OCI-LY3 (cell line): ENCODE results near the gene EHD2.

Source experiments
- H2AFZ ChIP-seq: fragments of 200-600, 300-600 bp; shearing (Covaris generic); 2 replicates; pipeline ENCODE4 v1.6.0; 2014; ENCODE audit warnings: antibody characterized with exemption, low read depth, low read length
- H3K27ac ChIP-seq: fragments of 200-600, 300-600 bp; sonication (generic); 2 replicates; pipeline ENCODE4 v1.5.1; 2014; ENCODE audit warnings: mild to moderate bottlenecking, low read length, moderate library complexity, mixed read lengths
- H3K27me3 ChIP-seq: fragments of 200-600, 300-600 bp; sonication (generic); 2 replicates; pipeline ENCODE4 v1.6.1; 2014; ENCODE audit warnings: low read depth, low read length, mixed read lengths
- H3K36me3 ChIP-seq: fragments of 200-600, 300-600 bp; sonication (generic); replicated peaks from 2 replicates; pipeline ENCODE3; 2014; ENCODE audit warnings: low read depth, low read length, mixed read lengths
- H3K4me1 ChIP-seq: fragments of 300-600, 200-600 bp; sonication (generic); 2 replicates; pipeline ENCODE4 v1.6.1; 2014; ENCODE audit warnings: low read length, mixed read lengths
- H3K4me2 ChIP-seq: fragments of 200-600, 300-600 bp; sonication (generic); 2 replicates; pipeline ENCODE4 v1.6.1; 2014; ENCODE audit warnings: low read length, mixed read lengths
- H3K4me3 ChIP-seq: fragments of 300-600, 200-600 bp; sonication (generic); 2 replicates; pipeline ENCODE4 v1.5.1; 2014; ENCODE audit warnings: antibody characterized with exemption, mild to moderate bottlenecking, low read length, moderate library complexity
- H3K79me2 ChIP-seq: fragments of 300-600, 200-600 bp; shearing (Covaris generic); 2 replicates; pipeline ENCODE4 v1.6.1; 2014; ENCODE audit warnings: mild to moderate bottlenecking, low read length, mixed read lengths
- H3K9ac ChIP-seq: fragments of 300-600, 200-600 bp; shearing (Covaris generic); 2 replicates; pipeline ENCODE4 v1.6.0; 2014; ENCODE audit warnings: mild to moderate bottlenecking, low read length, moderate library complexity
- H3K9me3 ChIP-seq: fragments of 200-600, 300-600 bp; shearing (Covaris generic); 2 replicates; pipeline ENCODE4 v1.6.1; 2014; ENCODE audit warnings: low read length, mixed read lengths; ENCODE audit not compliant: insufficient read depth
- H4K20me1 ChIP-seq: fragments of 200-600, 300-600 bp; sonication (generic); 2 replicates; pipeline ENCODE4 v1.6.1; 2016; ENCODE audit warnings: low read length, mixed read lengths; ENCODE audit not compliant: insufficient read depth
- EZH2phosphoT487 ChIP-seq: fragments of 200-600 bp; shearing (Covaris generic); IDR thresholded peaks from 2 replicates; pipeline ENCODE4 v1.6.1; 2018; ENCODE audit warnings: antibody characterized with exemption, mixed run types, low read depth
- TF ChIP-seq, protein P1 (sequence below): fragments of 200-600, 300-600 bp; sonication (generic); IDR thresholded peaks from 2 replicates; pipeline ENCODE4 v1.5.1; 2014; ENCODE audit warnings: antibody characterized with exemption, low read length, low read depth

The EHD2 gene

DNA sequence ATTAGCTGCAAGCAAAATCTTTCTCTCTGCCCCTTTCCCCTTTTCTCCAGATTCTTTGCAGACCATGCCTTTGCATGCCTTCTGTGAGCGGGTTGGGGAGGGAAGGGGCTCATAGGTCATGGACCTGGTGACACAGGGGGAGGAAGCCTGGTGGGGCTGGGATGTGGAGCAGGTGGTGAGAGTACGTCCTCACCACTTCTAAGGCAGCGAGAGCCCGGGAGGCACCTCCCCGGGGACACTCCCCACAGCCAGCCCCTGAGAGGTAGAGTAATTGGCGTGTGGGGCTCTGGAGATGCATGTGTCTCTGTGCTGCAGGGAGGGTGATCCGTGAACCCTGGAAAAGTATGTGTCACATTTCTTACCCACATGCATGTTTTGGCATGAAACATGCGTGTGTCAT, 42.5 kb upstream of the EHD2 start:
- H3K4me2 ChIP-seq = no peak overlapping the region
- H3K36me3 ChIP-seq = peaks cover 13% of the 10 kb centered on the region
- H3K9ac ChIP-seq = no peak overlapping the region
- no peak overlapping the region for H3K27ac ChIP-seq
- H2AFZ ChIP-seq = no peak overlapping the region
- no peaks in the 10 kb centered on the region for H3K4me1 ChIP-seq
- no peaks in the 10 kb centered on the region for H3K9me3 ChIP-seq
- no peaks in the 10 kb centered on the region for H3K27me3 ChIP-seq
- H4K20me1 ChIP-seq = peaks cover 19% of the 10 kb centered on the region
- peaks cover 6% of the 10 kb centered on the region for H3K79me2 ChIP-seq
- no peak for TF ChIP-seq EZH2phosphoT487
- TF ChIP-seq, protein P1, sequence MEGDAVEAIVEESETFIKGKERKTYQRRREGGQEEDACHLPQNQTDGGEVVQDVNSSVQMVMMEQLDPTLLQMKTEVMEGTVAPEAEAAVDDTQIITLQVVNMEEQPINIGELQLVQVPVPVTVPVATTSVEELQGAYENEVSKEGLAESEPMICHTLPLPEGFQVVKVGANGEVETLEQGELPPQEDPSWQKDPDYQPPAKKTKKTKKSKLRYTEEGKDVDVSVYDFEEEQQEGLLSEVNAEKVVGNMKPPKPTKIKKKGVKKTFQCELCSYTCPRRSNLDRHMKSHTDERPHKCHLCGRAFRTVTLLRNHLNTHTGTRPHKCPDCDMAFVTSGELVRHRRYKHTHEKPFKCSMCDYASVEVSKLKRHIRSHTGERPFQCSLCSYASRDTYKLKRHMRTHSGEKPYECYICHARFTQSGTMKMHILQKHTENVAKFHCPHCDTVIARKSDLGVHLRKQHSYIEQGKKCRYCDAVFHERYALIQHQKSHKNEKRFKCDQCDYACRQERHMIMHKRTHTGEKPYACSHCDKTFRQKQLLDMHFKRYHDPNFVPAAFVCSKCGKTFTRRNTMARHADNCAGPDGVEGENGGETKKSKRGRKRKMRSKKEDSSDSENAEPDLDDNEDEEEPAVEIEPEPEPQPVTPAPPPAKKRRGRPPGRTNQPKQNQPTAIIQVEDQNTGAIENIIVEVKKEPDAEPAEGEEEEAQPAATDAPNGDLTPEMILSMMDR = no peak
- H3K4me3 ChIP-seq = no peak overlapping the region

DNA sequence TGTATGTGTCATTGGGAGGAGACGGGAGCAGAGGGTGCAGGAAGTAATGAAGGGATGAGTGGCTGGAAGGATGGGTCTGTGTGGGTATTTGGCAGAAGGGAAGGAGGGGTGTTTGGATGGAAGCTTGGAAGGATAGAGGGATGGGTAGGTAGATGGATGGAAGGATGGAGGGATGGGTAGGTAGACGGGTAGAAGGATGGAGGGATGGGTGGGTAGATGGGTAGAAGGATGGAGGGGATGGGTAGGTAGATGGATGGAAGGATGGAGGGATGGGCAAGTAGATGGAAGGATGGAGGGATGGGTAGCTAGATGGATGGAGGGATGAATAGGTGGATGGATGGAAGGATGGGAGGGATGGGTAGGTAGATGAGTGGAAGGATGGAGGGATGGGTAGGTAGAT, 41.7 kb upstream of the EHD2 start:
- H3K27ac ChIP-seq = no peak overlapping the region
- no peak overlapping the region for H3K9ac ChIP-seq
- no peak overlapping the region for H2AFZ ChIP-seq
- H3K4me3 ChIP-seq = no peak overlapping the region
- H4K20me1 ChIP-seq = peaks cover 16% of the 10 kb centered on the region; the same call in 1 of the 2 replicates
- no peak overlapping the region for H3K4me2 ChIP-seq
- H3K27me3 ChIP-seq = no peaks in the 10 kb centered on the region
- H3K79me2 ChIP-seq = peaks cover 5% of the 10 kb centered on the region; the same call in 1 of the 2 replicates
- TF ChIP-seq, protein P1 = no peak
- no peak for TF ChIP-seq EZH2phosphoT487
- no peaks in the 10 kb centered on the region for H3K4me1 ChIP-seq
- peaks cover 13% of the 10 kb centered on the region for H3K36me3 ChIP-seq
- no peaks in the 10 kb centered on the region for H3K9me3 ChIP-seq

DNA sequence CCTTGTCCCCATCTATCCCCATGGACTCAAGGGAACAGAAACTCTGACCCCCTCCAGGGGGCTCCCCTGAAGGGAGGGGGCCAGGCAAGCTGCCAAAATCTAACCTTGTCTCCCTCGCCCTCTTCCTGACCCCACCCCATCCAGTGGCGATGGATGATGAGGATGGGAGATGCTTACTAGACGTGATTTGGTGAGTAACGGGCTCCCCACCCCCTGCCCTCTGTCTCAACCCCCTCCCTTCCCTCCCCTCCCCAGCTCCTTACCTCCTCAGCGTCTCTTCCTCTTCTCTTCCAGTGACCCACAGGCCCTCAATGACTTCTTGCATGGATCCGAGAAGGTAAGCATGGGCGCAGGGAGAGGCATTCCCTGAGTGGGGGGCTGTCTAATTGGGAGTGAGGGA, 39.8 kb upstream of the EHD2 start:
- H3K4me2 ChIP-seq = no peak overlapping the region
- no peak overlapping the region for H2AFZ ChIP-seq
- H3K4me1 ChIP-seq = no peaks in the 10 kb centered on the region
- no peak overlapping the region for H3K27ac ChIP-seq
- H3K79me2 ChIP-seq = peaks cover 5% of the 10 kb centered on the region; the same call in 1 of the 2 replicates
- H3K36me3 ChIP-seq = peaks cover 19% of the 10 kb centered on the region
- no peaks in the 10 kb centered on the region for H3K27me3 ChIP-seq
- no peaks in the 10 kb centered on the region for H3K9me3 ChIP-seq
- no peak overlapping the region for H3K4me3 ChIP-seq
- 0 out of 2 replicates have a peak, but pooled peaks cover 13% of the 10 kb centered on the region for H4K20me1 ChIP-seq
- H3K9ac ChIP-seq = no peak overlapping the region
- TF ChIP-seq, protein P1 = no peak
- TF ChIP-seq EZH2phosphoT487 = no peak

DNA sequence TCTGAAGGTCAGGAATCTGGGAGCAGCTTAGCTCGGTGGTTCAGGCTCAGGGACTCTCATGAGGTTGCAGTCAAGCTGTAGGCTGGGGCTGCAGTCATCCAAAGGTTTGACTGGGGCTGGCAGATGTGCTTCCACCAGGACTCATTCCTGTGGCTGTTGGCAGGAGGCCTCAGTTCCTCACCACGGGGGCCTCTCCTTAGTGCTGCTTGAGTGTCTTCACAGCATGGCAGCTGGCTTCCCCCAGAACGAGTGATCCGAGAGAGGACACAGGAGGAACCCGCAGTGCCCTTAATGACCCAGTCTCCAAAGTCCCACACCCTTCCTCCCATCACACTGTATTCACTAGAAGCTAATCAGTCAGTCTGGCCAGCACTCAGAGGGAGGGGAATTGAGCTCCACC, 38.7 kb upstream of the EHD2 start:
- TF ChIP-seq EZH2phosphoT487 = no peak
- TF ChIP-seq, protein P1 = no peak
- no peak overlapping the region for H3K4me3 ChIP-seq
- H2AFZ ChIP-seq = no peak overlapping the region
- no peaks in the 10 kb centered on the region for H3K9me3 ChIP-seq
- no peaks in the 10 kb centered on the region for H3K4me1 ChIP-seq
- no peaks in the 10 kb centered on the region for H3K27me3 ChIP-seq
- H3K27ac ChIP-seq = no peak overlapping the region
- no peak overlapping the region for H3K4me2 ChIP-seq
- H4K20me1 ChIP-seq = 0 out of 2 replicates have a peak, but pooled peaks cover 13% of the 10 kb centered on the region
- H3K79me2 ChIP-seq = peaks cover 5% of the 10 kb centered on the region; the same call in 1 of the 2 replicates
- no peak overlapping the region for H3K9ac ChIP-seq
- H3K36me3 ChIP-seq = peaks cover 19% of the 10 kb centered on the region
